HG02973 (cell line): ENCODE data around the gene ATP6V1D.
"Not testable (repeated sequence)": the region's sequence is repeated elsewhere in the genome, so short reads cannot be mapped to it uniquely, and the experiment has no call there.

Experiments used
- ATAC-seq: cut with Tn5 transposase; IDR thresholded peaks from one replicate; pipeline ENCODE4 v1.9.1; 2021; ENCODE audit warnings: moderate library complexity; ENCODE audit not compliant: unreplicated experiment

ATP6V1D gene

GRCh38 chr14:67371247-67372148 is 11.9 kb upstream of the ATP6V1D start:
- ATAC-seq, result no peak

DNA sequence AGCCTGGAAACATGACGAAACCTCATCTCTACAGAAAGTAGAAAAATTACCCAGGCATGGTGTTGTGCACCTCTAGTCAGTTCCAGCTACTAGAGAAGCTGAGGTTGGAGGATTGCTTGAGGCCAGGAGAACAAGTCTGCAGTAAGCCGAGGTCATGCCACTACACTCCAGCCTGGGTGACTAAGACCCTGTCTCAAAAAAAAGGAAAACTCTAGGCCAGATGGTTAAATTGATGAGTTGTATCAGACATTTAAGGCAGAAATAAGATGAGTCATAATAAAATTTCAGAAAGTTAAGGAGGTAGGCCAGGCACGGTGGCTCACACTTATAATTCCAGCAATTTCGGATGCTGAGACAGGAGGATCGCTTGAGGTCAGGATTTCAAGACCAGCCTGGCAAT is 11.2 kb upstream of the ATP6V1D start:
- no peak for ATAC-seq

DNA sequence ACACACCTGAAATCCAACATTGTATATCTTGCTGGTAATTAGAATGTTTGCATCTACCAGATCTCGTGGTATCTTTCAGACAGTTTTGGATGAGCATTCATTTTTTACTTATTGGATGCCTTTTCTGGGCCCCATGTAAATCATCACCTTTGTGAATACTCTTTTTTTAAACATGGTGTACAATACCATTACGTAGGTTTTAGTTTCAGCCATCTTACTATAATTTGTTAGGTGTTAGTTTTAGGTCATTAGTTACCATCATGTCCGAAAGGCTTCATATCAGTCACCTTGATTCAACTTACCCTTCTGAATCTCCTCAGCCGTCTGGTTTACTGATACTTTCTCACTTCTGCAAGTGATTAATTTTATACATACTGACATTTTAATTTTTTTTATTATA is 5.9 kb upstream of the ATP6V1D start:
- ATAC-seq, result no peak

- ATAC-seq, result peak; percentile 23
These were observed 1.0 kb upstream of the ATP6V1D start for GRCh38 chr14:67360470-67361206.

GRCh38 chr14:67358924-67359774 is 455 bp downstream of the ATP6V1D start:
- peak; percentile 0 for ATAC-seq

GRCh38 chr14:67357969-67358354 is 1.6 kb downstream of the ATP6V1D start:
- ATAC-seq, result no peak

GRCh38 chr14:67357186-67357968 is 2.2 kb downstream of the ATP6V1D start:
- no peak for ATAC-seq

GRCh38 chr14:67352055-67352454 is 7.5 kb downstream of the ATP6V1D start:
- no peak for ATAC-seq

DNA sequence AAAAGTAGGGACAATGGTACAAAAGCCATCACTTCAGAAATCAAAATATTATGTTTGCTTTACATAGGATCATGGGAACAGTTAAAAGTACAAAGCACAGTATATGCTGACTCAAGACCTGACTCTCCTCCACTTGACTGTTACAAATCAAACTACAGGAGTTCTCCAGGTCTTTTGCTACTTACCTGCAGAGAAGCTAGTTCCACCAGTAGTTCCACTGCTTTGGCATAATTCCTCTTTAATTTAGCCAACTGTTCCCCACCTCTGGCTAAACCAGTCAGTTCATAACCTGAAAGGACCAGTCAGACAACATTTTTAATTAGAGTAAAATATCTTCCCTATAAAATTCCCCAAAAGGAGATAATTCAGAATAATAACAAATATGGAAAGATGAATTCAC is 14.0 kb downstream of the ATP6V1D start:
- no peak for ATAC-seq

- no peak for ATAC-seq
These were observed 15.9 kb downstream of the ATP6V1D start for GRCh38 chr14:67343601-67344230.

GRCh38 chr14:67341231-67341630 is 18.4 kb downstream of the ATP6V1D start:
- not testable (repeated sequence) for ATAC-seq

DNA sequence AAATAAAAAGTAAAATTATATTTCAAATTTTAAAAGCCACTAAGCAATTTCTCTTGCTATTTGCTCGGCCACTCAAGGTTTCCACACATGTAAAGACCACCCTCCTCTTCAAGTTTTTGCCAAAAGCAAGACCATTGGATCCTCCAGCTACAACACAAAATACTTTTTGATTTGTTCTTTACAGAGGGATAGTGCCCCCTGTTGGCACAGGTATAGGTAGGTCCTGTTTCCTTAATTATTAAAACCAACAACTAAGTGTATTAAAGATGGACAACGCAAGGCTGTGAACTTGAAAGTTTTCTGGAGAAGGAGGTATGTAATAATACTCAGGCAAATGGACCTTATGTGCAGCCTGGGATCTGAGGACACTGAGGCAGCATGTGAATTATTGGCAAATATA is 23.8 kb downstream of the ATP6V1D start:
- no peak for ATAC-seq

DNA sequence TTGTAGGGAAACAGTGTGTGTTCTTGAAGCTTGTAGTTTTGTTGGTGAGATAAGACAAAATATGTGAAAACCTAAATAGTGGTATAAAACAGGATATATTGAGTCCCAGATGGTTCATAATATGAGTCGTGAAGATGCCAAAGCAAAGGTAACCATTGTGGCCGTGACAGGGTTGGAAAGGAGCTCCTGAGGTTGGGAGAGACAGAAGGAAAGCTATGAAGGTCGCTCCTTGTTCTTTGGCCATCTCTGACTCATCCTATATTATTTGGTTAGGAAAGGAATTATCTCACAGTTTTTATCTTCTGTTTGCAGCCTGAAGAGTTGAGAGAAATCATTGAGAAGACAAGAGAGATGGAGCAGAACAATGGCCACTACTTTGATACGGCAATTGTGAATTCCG is 27.1 kb downstream of the ATP6V1D start:
- no peak for ATAC-seq

DNA sequence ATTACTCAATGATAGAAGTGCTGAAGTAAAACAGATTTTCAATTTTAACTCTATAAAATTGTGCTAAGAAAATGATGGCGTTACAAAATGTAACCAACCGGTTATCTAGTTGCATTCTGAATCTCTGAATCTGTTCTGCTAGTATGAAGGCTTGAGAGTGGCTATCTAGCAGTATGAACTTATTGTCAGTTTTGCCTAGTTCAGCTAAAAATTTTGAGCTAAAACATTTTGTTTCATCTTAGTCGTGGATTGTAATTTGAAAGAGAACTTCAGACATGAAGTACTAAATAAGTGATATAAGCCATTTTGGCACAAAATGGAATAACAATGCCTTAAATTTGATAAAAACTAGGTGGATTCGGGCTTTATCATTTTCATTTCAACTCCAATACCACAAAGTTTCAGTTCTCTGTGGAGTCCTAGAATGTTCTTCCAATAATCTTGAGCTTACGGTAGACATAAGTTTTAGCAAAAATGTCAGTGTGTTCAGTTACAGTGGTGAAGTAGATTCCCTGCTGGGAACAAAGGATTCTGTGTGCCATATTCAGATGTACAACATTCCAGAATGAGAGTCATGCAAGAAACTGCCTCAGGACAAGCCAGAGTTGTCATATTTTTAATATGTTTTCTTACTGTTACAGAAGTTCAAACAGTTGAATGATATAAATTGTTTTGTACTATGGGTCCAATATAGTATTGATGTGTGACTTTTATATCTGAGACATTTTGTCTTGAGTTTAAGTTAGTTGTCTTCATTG is 28.1 kb downstream of the ATP6V1D start:
- ATAC-seq, result no peak

DNA sequence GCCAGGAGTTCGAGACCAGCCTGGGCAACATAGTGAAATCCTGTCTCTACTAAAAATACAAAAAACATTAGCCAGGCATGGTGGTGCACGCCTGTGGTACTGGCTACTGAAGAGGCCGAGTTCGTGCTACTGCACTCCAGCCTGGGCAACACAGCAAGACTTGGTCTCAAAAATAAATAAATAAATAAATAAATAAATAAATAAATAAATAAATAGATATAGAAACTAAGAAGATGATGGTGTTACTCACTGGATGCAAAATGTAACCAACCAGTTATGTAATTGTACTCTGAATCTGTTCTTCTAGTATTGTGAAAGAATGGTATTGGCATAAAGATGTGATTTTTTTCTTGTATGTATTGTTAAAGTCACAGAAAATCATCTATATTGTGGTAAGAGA is 29.9 kb downstream of the ATP6V1D start:
- ATAC-seq, result not testable (repeated sequence)

DNA sequence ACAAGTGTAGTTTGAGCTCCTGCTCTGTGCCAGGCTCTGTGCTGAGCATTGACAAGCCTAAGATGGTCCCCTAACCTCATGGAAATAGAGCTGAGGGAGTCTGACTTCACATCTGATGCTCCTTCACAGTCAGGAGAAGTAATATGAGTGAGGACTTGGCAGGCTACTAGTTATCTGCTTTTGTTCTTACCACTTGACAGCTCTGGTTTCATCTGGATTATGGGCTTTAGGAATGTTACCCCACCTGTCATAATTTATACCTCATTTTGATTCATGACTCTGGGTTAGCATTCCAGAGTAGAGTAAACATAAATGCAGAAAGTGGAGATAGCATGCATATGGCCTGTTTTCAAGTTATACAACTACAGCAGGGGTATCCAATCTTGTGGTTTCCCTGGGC is 40.5 kb downstream of the ATP6V1D start:
- no peak for ATAC-seq

- no peak for ATAC-seq
These were observed 41.8 kb downstream of the ATP6V1D start for GRCh38 chr14:67317822-67318221.

GRCh38 chr14:67313153-67313552 is 46.5 kb downstream of the ATP6V1D start:
- ATAC-seq, result no peak

DNA sequence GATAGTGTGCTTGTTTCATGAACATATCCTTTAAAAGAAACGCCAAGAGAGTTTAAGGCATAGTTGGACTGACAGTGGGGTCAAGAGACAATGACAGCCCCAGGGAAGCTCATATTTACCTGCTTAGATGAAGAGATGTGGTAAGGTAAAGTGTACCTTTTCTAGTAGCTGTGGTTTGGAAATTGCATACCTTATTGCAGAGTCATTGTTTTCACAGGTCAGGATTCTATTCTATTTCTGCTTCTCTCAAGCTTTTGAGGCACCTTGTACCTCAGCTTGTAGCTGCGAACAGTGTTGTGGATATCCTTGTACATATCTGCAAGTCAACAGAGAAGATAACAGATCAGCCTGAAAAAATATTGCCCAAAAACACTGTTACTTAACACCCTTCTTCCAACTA is 47.7 kb downstream of the ATP6V1D start:
- no peak for ATAC-seq
